Right lobe of liver (tissue), 4 donors: ENCODE data around the gene S100A16.

Source experiments
- POLR2A ChIP-seq: fragments of 450-650 bp; IDR thresholded peaks from one replicate; pipeline ENCODE4 v1.6.1; 2017; ENCODE audit warnings: antibody characterized with exemption, mild to moderate bottlenecking
- TF ChIP-seq, protein P1 (sequence below), 4 donors: fragments of 200-600 bp in 3 of 4; fragments of 450-650 bp in 1 of 4; IDR thresholded peaks; one replicate each; pipeline versions ENCODE4 v1.5.1 to v1.8.0; 2016 to 2022; ENCODE audit warnings: antibody characterized with exemption in 4 of 4, mild to moderate bottlenecking in 2 of 4
- donor health status: DM: no; HTN: no; CAD: no.
- donor health status: DM: no; HTN: no; CAD: no.
- donor health status: DM: no; HTN: yes; CAD: no.

DNA sequence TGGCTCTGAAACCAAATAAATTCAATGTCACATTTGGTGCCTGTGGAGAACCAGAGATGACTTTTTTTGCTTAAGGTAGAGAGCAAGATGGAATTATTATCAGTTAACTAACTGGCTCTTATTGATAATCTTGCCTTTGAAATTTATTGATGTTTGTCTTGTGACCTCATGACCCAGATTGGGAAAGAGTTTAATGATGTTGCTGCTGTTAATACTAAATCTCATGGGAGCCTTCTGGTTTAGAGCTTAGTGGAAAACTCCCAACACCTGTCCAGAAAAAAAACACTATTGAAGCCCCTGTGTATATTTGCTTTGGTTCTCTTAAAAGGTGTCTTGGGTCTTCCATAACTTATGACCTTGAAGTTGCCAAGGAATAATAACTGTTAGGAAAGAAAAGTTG, 30.9 kb upstream of the S100A16 start:
- TF ChIP-seq POLR2A = no peak
- TF ChIP-seq, protein P1, sequence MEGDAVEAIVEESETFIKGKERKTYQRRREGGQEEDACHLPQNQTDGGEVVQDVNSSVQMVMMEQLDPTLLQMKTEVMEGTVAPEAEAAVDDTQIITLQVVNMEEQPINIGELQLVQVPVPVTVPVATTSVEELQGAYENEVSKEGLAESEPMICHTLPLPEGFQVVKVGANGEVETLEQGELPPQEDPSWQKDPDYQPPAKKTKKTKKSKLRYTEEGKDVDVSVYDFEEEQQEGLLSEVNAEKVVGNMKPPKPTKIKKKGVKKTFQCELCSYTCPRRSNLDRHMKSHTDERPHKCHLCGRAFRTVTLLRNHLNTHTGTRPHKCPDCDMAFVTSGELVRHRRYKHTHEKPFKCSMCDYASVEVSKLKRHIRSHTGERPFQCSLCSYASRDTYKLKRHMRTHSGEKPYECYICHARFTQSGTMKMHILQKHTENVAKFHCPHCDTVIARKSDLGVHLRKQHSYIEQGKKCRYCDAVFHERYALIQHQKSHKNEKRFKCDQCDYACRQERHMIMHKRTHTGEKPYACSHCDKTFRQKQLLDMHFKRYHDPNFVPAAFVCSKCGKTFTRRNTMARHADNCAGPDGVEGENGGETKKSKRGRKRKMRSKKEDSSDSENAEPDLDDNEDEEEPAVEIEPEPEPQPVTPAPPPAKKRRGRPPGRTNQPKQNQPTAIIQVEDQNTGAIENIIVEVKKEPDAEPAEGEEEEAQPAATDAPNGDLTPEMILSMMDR (IDR thresholded peaks at IDR 0.05) = no peak
